Testis (tissue), 2 donors: ENCODE results near the gene TMEM138.

Experiments
- CTCF ChIP-seq, 3 experiments: fragments of 450-650 bp in 2 of 3; fragments of 200-600 bp in 1 of 3; sonication (generic) in 1 of 3; IDR thresholded peaks; one replicate each; pipeline ENCODE4 v1.5.1; 2016 to 2019; ENCODE audit warnings: antibody characterized with exemption in 3 of 3, mild to moderate bottlenecking in 2 of 3, moderate library complexity in 1 of 3
- POLR2A ChIP-seq: fragments of 450-650 bp; IDR thresholded peaks from one replicate; pipeline ENCODE4 v1.6.1; 2017; ENCODE audit warnings: antibody characterized with exemption, mild to moderate bottlenecking, moderate library complexity

GRCh38 chr11:61368646-61369045 is 6.5 kb downstream of the TMEM138 start:
- TF ChIP-seq CTCF (IDR thresholded peaks at IDR 0.05) (no peak), POLR2A (no peak)
